HEK293 (cell line): Measurements from ENCODE around the gene STARD13.

Source experiments
- CTCF ChIA-PET: fragments of 350-600 bp; formaldehyde crosslinking; extraction: SDS; loops from one replicate; lab custom pipeline; 2021; ENCODE audit warnings: antibody characterized with exemption; lab: Yijun Ruan, JAX
- POLR2A ChIA-PET: fragments of 300-600 bp; formaldehyde crosslinking; extraction: SDS; loops from one replicate; lab custom pipeline; 2020; ENCODE audit warnings: antibody characterized with exemption, inconsistent platforms; lab: Yijun Ruan, JAX
- H3K27ac ChIP-seq: fragments of 200-500 bp; sonication (Bioruptor generic); 2 replicates; pipeline ENCODE4 v1.5.1; 2014; ENCODE audit warnings: low read depth, low read length, control low read depth, inconsistent platforms; ENCODE audit errors: extremely low read depth
- H3K36me3 ChIP-seq, 2 experiments: fragments of 200-500 bp in 1 of 2; sonication (Bioruptor generic) in 1 of 2; 1 replicate in 1 of 2; 2 replicates in 1 of 2; pipeline ENCODE4 v1.5.1; 2014 to 2017; ENCODE audit warnings: inconsistent platforms in 2 of 2, low read length in 2 of 2; ENCODE audit not compliant: control insufficient read depth in 2 of 2, insufficient read depth in 1 of 2
- H3K4me1 ChIP-seq: fragments of 200-500 bp; sonication (Bioruptor generic); 2 replicates; pipeline ENCODE4 v1.5.1; 2014; ENCODE audit warnings: mild to moderate bottlenecking, low read length, inconsistent platforms; ENCODE audit not compliant: control insufficient read depth, insufficient read depth
- H3K4me3 ChIP-seq: 2 replicates; pipeline ENCODE4 v1.5.1; 2011; ENCODE audit warnings: low read depth, mild to moderate bottlenecking, control low read depth, low read length, moderate library complexity
- H3K9me3 ChIP-seq: fragments of 200-500 bp; sonication (Bioruptor generic); 2 replicates; pipeline ENCODE4 v1.5.1; 2014; ENCODE audit warnings: low read depth, low read length, inconsistent platforms; ENCODE audit not compliant: control insufficient read depth, insufficient read depth
- PRDM2 ChIP-seq: fragments of 450-650 bp; formaldehyde crosslinking; IDR thresholded peaks from 2 replicates; pipeline ENCODE4 v1.5.1; 2016; ENCODE audit warnings: missing biosample characterization, missing genetic modification characterization, borderline replicate concordance
- SETDB1 ChIP-seq: IDR thresholded peaks from one replicate; pipeline ENCODE4 v1.6.1; 2017; ENCODE audit warnings: mild to moderate bottlenecking, low read length, moderate library complexity, mixed read lengths; ENCODE audit not compliant: insufficient read length
- SP7 ChIP-seq: fragments of 450-650 bp; formaldehyde crosslinking; IDR thresholded peaks from 2 replicates; pipeline ENCODE4 v1.5.1; 2016; ENCODE audit warnings: missing biosample characterization, missing genetic modification characterization
- ZFP69B ChIP-seq: fragments of 450-650 bp; formaldehyde crosslinking; IDR thresholded peaks from 2 replicates; pipeline ENCODE4 v1.5.1; 2016; ENCODE audit warnings: missing biosample characterization, missing genetic modification characterization
- ZNF112 ChIP-seq: fragments of 450-650 bp; formaldehyde crosslinking; IDR thresholded peaks from 2 replicates; pipeline ENCODE4 v1.5.0; 2017; ENCODE audit warnings: missing biosample characterization, missing genetic modification characterization
- ZNF138 ChIP-seq: fragments of 450-650 bp; formaldehyde crosslinking; IDR thresholded peaks from 2 replicates; pipeline ENCODE4 v1.5.1; 2016; ENCODE audit warnings: missing biosample characterization, missing genetic modification characterization, borderline replicate concordance
- ZNF148 ChIP-seq: fragments of 450-650 bp; formaldehyde crosslinking; IDR thresholded peaks from 2 replicates; pipeline ENCODE4 v1.5.0; 2017; ENCODE audit warnings: missing biosample characterization, missing genetic modification characterization, borderline replicate concordance
- ZNF155 ChIP-seq: fragments of 450-650 bp; formaldehyde crosslinking; IDR thresholded peaks from 2 replicates; pipeline ENCODE4 v1.5.1; 2016; ENCODE audit warnings: missing biosample characterization, missing genetic modification characterization
- ZNF335 ChIP-seq: fragments of 450-650 bp; formaldehyde crosslinking; conservative IDR thresholded peaks from 2 replicates; pipeline ENCODE4 v1.5.1; 2016; ENCODE audit warnings: missing biosample characterization, missing genetic modification characterization
- ZNF423 ChIP-seq: fragments of 450-650 bp; formaldehyde crosslinking; IDR thresholded peaks from 2 replicates; pipeline ENCODE4 v1.5.1; 2016; ENCODE audit warnings: missing biosample characterization, missing genetic modification characterization
- ZSCAN16 ChIP-seq: fragments of 450-650 bp; formaldehyde crosslinking; IDR thresholded peaks from 2 replicates; pipeline ENCODE4 v1.5.1; 2016; ENCODE audit warnings: missing biosample characterization, missing genetic modification characterization
- ZSCAN4 ChIP-seq: fragments of 450-650 bp; formaldehyde crosslinking; IDR thresholded peaks from 2 replicates; pipeline ENCODE4 v1.5.1; 2017; ENCODE audit warnings: missing biosample characterization, missing genetic modification characterization

STARD13 gene

GRCh38 chr13:33219926-33220325, 65.6 kb downstream of the STARD13 start:
- POLR2A ChIA-PET, result no interaction called here
- CTCF ChIA-PET, result no interaction called here

More at GRCh38 chr13:33219926-33220325, 65.6 kb downstream of the STARD13 start:
- no peaks in the 10 kb centered on the region for H3K9me3 ChIP-seq
- no peak overlapping the region for H3K4me3 ChIP-seq
- TF ChIP-seq PRDM2 (tag by site-specific recombination) (no peak), ZFP69B (tag by site-specific recombination) (no peak), ZNF423 (no peak), SP7 (tag by site-specific recombination) (no peak), SETDB1 (no peak), ZSCAN4 (tag by site-specific recombination) (no peak), ZNF155 (tag by site-specific recombination) (no peak), ZSCAN16 (tag by site-specific recombination) (no peak), ZNF148 (tag by site-specific recombination) (no peak), ZNF335 (tag by site-specific recombination) (no peak), ZNF138 (no peak), ZNF112 (tag by site-specific recombination) (no peak)
- TF ChIP-seq, all 188 proteins: peak for 0
- H3K27ac ChIP-seq, result no peak overlapping the region
- no peaks in the 10 kb centered on the region for H3K36me3 ChIP-seq
- H3K4me1 ChIP-seq, result 0 out of 2 replicates have a peak, but pooled peaks cover 2% of the 10 kb centered on the region
